GM18907 (cell line): Measurements from ENCODE around the gene IRF4.

Source experiments
- ATAC-seq: cut with Tn5 transposase; IDR thresholded peaks from one replicate; pipeline ENCODE4 v1.9.1; 2021; ENCODE audit warnings: mild to moderate bottlenecking, moderate library complexity; ENCODE audit not compliant: unreplicated experiment

The IRF4 gene

GRCh38 chr6:436308-437036 is 44.9 kb downstream of the IRF4 start:
- no peak for ATAC-seq

- no peak for ATAC-seq
Observed at GRCh38 chr6:437037-437392, 45.5 kb downstream of the IRF4 start.

GRCh38 chr6:438634-439170 is 47.1 kb downstream of the IRF4 start:
- ATAC-seq, result no peak

- ATAC-seq, result no peak
Observed at GRCh38 chr6:439641-440167, 48.2 kb downstream of the IRF4 start.

GRCh38 chr6:441126-441920 is 49.8 kb downstream of the IRF4 start:
- ATAC-seq, result no peak

GRCh38 chr6:443621-444159 is 52.1 kb downstream of the IRF4 start:
- ATAC-seq, result no peak

- ATAC-seq, result no peak
Observed at GRCh38 chr6:444653-445275, 53.2 kb downstream of the IRF4 start.

GRCh38 chr6:445571-446417 is 54.2 kb downstream of the IRF4 start:
- ATAC-seq, result no peak

GRCh38 chr6:446418-447366 is 55.1 kb downstream of the IRF4 start:
- no peak for ATAC-seq

- no peak for ATAC-seq
Observed at GRCh38 chr6:447381-448165, 56.0 kb downstream of the IRF4 start.

GRCh38 chr6:448296-449056 is 56.9 kb downstream of the IRF4 start:
- no peak for ATAC-seq

- ATAC-seq, result no peak
Observed at GRCh38 chr6:449057-449430, 57.5 kb downstream of the IRF4 start.

- no peak for ATAC-seq
Observed at GRCh38 chr6:449486-450419, 58.2 kb downstream of the IRF4 start.

GRCh38 chr6:451336-451735 is 59.8 kb downstream of the IRF4 start:
- ATAC-seq, result no peak

- ATAC-seq, result no peak
Observed at GRCh38 chr6:451847-452246, 60.3 kb downstream of the IRF4 start.

GRCh38 chr6:452301-453067 is 60.9 kb downstream of the IRF4 start:
- ATAC-seq, result no peak
